Testis (tissue), 5 donors: ENCODE data around the gene CCDC50. TPM values are rescaled to one million over a fixed set of nuclear protein-coding genes. Genes with fewer than 3 reads are reported as not detected.

ENCODE experiments used
- DNase-seq: peaks from one replicate; pipeline ENCODE4 v3.0.0-alpha.2; 2019
- H3K27ac ChIP-seq, 2 donors: fragments of 200-600 bp; sonication (generic); one replicate each; pipeline ENCODE4 v1.5.1; 2019
- H3K27me3 ChIP-seq: fragments of 200-600 bp; sonication (generic); one replicate; pipeline ENCODE4 v1.5.1; 2019
- H3K36me3 ChIP-seq: fragments of 200-600 bp; sonication (generic); one replicate; pipeline ENCODE4 v1.5.1; 2017; ENCODE audit warnings: low read depth; ENCODE audit errors: missing control alignments
- H3K4me1 ChIP-seq: fragments of 200-600 bp; sonication (generic); one replicate; pipeline ENCODE4 v1.5.1; 2019
- H3K4me3 ChIP-seq, 2 donors: fragments of 200-600 bp; sonication (generic); one replicate each; pipeline ENCODE4 v1.5.1; 2017 to 2019
- H3K9me3 ChIP-seq: fragments of 200-600 bp; sonication (generic); one replicate; pipeline ENCODE4 v1.5.1; 2017
- CTCF ChIP-seq, 3 experiments: fragments of 450-650 bp in 2 of 3; fragments of 200-600 bp in 1 of 3; sonication (generic) in 1 of 3; IDR thresholded peaks; one replicate each; pipeline ENCODE4 v1.5.1; 2016 to 2019; ENCODE audit warnings: antibody characterized with exemption in 3 of 3, mild to moderate bottlenecking in 2 of 3, moderate library complexity in 1 of 3
- POLR2A ChIP-seq: fragments of 450-650 bp; IDR thresholded peaks from one replicate; pipeline ENCODE4 v1.6.1; 2017; ENCODE audit warnings: antibody characterized with exemption, mild to moderate bottlenecking, moderate library complexity
- WGBS, 2 donors: methylation state at CpG; one replicate each; pipeline ENCODE4 v1.1.5; 2018; 5-methylcytosine and 5-hydroxymethylcytosine counted together
- intact Hi-C: fragments of 100-400 bp; cut with DNase I; formaldehyde crosslinking; loops from one replicate; pipeline ENCODE4 v1.15.1; 2023; ENCODE audit warnings: low total_unique reads
- long read RNA-seq, 2 donors: transcript quantifications; one replicate each; lab custom pipeline, GENCODE V29; 2026
- polyA plus RNA-seq: library from polyadenylated mRNA; stranded (reverse); fragments of 350-450 nt; fragmentation: Illumina TruSeq; extraction: RNeasy Lipid Tissue Mini Kit (QIAGEN cat#74804); gene quantifications from one replicate; pipeline ENCODE4 v1.2.3, GENCODE V29; 2014; ENCODE audit warnings: low read depth, low replicate concordance; ENCODE audit not compliant: insufficient read depth
- total RNA-seq, 2 donors: library from RNA; depleted of rRNA; stranded (reverse); fragments of >200 nt; gene quantifications; one replicate each; pipeline ENCODE4 v1.2.3, GENCODE V29; 2016

The CCDC50 gene
- total RNA-seq (10 to 100 TPM; 65.0 to 69.9 TPM), polyA plus RNA-seq (68.2 TPM)
- long read RNA-seq, donor 1, transcript CCDC50-202 (11 exons, 1,926 nt), result major isoform, 13 of 32 reads
- long read RNA-seq, donor 1, partial matches to known transcripts, result 18 of 32 reads
- long read RNA-seq, donor 1, other reads (novel, unspliced or antisense), result 0 of 32 reads
- long read RNA-seq, donor 2, transcript CCDC50-202 (11 exons, 1,926 nt), result major isoform, 11 of 17 reads
- long read RNA-seq, donor 2, partial matches to known transcripts, result 5 of 17 reads
- long read RNA-seq, donor 2, other reads (novel, unspliced or antisense), result 0 of 17 reads

GRCh38 chr3:191328962-191329653, at the start of gene CCDC50:
Gene CCDC50 (plus strand): TSS chr3:191329394. CDS start chr3:191329675, 281 bp downstream.
- Histone ChIP-seq H3K27me3 (no peaks in the 10 kb centered on the region), H3K36me3 (no peaks in the 10 kb centered on the region), H3K27ac (peak within 1 kb of the TSS; percentile 90 to 98), H3K4me1 (peaks cover 20% of the 10 kb centered on the region), H3K9me3 (no peaks in the 10 kb centered on the region), H3K4me3 (peak within 1 kb of the TSS; percentile 89 to 95)
- DNase-seq, result peak; percentile 93
- intact Hi-C loops, result no loop called here
- TF ChIP-seq CTCF (IDR thresholded peaks at IDR 0.05) (no peak), POLR2A (no peak)
- WGBS, 2 donors, result 0 to 1% methylated on average over 13 to 53 of the region's 63 CpGs

- intact Hi-C loops, result no loop called here
- no peak for DNase-seq
- Histone ChIP-seq H3K27ac (no peak overlapping the region), H3K27me3 (no peaks in the 10 kb centered on the region), H3K36me3 (no peaks in the 10 kb centered on the region), H3K4me3 (no peak overlapping the region), H3K4me1 (no peaks in the 10 kb centered on the region), H3K9me3 (no peaks in the 10 kb centered on the region)
- no peak for TF ChIP-seq POLR2A
- no peak for TF ChIP-seq CTCF (IDR thresholded peaks at IDR 0.05)
- 43 to 44% methylated on average over 1 of the region's 1 CpG for WGBS, 2 donors
These were observed 49.1 kb upstream of the CCDC50 start for GRCh38 chr3:191280111-191280510.

GRCh38 chr3:191280882-191281281, 48.3 kb upstream of the CCDC50 start:
- Histone ChIP-seq H3K4me3 (no peak overlapping the region), H3K27me3 (no peaks in the 10 kb centered on the region), H3K9me3 (no peaks in the 10 kb centered on the region), H3K27ac (no peak overlapping the region), H3K36me3 (no peaks in the 10 kb centered on the region), H3K4me1 (no peaks in the 10 kb centered on the region)
- DNase-seq, result no peak
- intact Hi-C loops, result no loop called here
- TF ChIP-seq CTCF (IDR thresholded peaks at IDR 0.05) (no peak), POLR2A (no peak)

GRCh38 chr3:191282251-191283185, 46.7 kb upstream of the CCDC50 start:
- Histone ChIP-seq H3K27me3 (no peaks in the 10 kb centered on the region), H3K27ac (no peak overlapping the region), H3K36me3 (no peaks in the 10 kb centered on the region), H3K4me1 (no peaks in the 10 kb centered on the region), H3K9me3 (no peaks in the 10 kb centered on the region), H3K4me3 (no peak overlapping the region)
- no peak for DNase-seq
- intact Hi-C loops, result no loop called here
- no peak for TF ChIP-seq POLR2A
- no peak for TF ChIP-seq CTCF (IDR thresholded peaks at IDR 0.05)
- 60 to 70% methylated on average over 4 of the region's 4 CpGs for WGBS, 2 donors
